Subcutaneous adipose tissue (tissue), 4 donors: ENCODE results near the gene KIF26A. TPM values are rescaled to one million over a fixed set of nuclear protein-coding genes. Genes with fewer than 3 reads are reported as not detected.

Source experiments
- total RNA-seq, 4 donors: library from RNA; depleted of rRNA; stranded (reverse); fragments of >200 nt; gene quantifications; one replicate each; pipeline ENCODE4 v1.1.0, GENCODE V29; 2016
- TF ChIP-seq, protein P1 (sequence below): fragments of 450-650 bp; IDR thresholded peaks from one replicate; pipeline ENCODE4 v1.5.1; 2016; ENCODE audit warnings: low read depth, mild to moderate bottlenecking, control low read depth, antibody characterized with exemption, moderate library complexity

KIF26A gene
- total RNA-seq, result 1 to 10 TPM in 2 of 4 donors, under 1 TPM in 2; 0.51 to 9.8 (median 0.88) TPM

DNA sequence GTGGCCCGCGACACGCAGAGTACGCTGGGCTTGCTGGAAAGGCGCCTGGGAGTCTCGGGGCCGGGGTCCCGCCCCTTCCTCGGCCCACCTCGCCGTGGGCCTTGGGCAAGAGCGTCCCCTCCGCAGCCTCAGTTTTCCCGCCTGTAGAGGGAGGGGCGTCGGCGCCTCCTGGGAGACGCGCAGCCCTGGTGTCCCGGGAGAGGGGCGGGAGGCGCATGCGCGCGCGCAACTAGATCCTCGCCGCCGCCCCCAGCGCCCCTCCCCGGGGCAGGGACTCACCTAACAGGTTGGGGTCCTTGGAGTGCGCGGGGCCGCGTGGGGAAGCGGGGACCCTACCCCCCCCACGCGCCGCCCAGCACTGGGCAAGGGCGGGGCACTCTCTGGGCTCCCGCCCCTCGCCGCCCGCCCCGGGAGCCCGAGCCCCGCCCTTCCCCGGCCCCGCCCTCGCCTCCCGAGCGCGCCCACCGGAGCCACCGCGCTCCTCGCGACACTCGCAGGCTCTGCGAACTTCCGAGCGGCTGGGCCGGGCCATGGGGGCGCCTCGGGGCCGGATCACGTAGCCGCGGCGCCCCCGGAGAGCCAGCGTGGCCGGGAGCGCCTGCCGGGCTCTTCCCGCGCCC lies at the start of gene KIF26A:
Gene KIF26A, plus strand, starts transcription at position 490 of the 620 bp plus-strand sequence. CDS start 136 bp downstream, outside the sequence.
- TF ChIP-seq, protein P1, sequence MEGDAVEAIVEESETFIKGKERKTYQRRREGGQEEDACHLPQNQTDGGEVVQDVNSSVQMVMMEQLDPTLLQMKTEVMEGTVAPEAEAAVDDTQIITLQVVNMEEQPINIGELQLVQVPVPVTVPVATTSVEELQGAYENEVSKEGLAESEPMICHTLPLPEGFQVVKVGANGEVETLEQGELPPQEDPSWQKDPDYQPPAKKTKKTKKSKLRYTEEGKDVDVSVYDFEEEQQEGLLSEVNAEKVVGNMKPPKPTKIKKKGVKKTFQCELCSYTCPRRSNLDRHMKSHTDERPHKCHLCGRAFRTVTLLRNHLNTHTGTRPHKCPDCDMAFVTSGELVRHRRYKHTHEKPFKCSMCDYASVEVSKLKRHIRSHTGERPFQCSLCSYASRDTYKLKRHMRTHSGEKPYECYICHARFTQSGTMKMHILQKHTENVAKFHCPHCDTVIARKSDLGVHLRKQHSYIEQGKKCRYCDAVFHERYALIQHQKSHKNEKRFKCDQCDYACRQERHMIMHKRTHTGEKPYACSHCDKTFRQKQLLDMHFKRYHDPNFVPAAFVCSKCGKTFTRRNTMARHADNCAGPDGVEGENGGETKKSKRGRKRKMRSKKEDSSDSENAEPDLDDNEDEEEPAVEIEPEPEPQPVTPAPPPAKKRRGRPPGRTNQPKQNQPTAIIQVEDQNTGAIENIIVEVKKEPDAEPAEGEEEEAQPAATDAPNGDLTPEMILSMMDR, result no peak

DNA sequence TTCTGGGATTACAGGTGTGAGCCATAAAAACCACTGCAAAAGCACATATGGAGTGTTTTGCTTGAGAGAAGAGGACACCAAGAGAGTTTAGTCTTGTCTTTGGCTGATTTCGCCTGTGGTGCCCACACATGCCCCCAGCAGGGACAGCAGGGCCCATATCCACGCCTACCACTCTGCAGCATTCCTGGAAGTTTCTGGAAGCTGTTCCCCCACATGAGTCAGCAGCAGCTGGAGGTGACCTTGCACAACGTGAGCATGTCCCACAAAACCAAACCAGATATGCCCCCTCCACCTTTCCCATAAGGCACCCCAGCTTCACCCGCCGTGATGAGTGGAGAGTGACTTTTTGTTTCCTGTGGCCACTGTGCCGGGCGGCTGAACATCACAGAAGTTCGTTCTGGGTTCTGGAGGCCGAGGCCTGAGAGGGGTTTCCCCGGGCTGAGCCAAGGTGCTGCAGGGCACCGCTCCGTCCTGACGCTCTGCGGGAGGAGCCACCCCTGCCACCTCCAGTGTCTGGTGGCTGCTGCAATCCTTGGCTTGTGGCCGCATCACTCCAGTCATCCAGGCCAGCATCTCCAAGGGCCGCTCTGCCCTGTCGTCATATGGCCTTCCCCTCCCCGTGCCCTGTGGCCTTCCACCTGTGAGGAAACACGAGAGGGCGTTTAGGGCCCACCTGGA lies 48.2 kb upstream of the KIF26A start:
- TF ChIP-seq, protein P1, result no peak

DNA sequence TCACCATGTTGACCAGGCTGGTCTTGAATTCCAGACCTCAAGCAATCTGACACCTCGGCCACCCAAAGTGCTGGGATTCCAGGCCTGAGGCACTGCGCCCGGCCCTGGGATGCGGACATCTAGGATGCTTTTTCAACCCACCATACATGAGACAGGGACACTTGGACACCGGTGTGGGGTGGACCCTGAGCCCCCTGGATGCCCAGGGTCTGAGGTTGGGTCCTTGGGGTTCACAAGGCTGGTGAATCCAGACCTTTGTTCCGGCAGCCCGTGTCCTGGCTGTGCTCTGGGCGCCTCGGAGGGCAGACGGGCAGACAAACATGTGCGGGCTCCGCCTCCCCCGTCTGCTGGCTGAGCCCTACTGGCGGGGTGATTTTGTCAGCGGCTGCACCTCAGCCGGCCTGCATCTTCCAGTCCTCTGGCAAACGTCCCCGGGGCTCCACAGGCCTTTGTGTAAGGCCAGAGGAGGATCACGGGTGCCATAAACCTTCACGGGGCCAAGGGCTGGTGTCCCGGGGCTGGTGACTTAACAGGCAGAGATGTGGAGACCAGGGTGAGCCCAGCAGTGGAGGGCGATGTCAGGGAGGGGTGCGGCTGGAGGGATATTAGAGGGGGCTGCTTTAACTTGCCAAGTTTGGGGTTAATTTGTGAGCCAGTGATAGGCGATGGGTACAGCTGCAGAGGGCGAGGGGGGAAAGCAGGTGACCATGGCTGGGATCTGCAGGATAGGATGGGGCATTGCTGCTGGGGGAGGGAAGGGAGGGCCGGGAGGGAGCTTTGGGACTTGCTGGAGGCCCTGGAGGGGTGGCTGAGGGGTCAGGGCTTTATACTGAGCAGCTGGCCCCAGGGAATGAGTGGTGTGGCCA lies 47.1 kb upstream of the KIF26A start:
- TF ChIP-seq, protein P1, result no peak

DNA sequence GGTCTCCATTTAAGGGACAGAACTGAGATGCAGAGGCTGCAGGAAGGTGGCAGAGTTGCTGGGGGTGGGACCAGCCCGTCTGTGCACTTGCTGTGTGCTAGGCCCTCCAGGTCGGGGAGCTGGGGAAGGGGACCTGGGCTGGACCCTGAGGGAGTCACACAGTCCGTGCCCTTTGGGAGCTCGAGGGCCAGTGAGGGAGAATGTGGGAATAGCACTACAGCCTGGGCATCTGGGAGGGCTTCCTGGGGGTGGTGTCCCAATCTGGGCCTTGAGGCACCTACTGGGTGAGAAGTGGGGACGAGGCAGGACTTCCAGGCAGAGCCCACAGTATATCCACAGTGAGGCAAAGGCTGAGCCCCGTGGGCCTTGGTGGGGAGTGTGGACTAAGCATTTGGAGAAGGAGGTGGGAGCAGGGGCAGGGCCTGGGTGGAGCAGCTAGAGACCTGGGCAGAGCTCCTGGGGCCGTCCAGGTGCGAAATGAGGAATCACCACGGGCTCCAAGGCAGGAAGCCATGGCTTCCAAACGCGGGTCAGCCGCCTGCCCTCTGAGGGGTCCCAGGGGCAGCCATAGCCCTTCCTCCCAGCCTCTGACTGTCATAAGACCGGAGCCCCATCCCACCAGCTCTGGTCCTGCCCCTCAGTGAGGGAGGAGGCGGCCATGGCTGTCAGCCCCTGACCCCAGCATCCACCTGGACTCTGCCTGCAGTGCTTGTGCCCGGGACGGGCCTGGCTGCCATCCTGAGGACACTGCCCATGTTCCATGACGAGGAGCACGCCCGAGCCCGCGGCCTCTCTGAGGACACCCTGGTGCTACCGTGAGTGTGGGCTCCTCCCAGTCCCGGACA lies 46.2 kb upstream of the KIF26A start:
- TF ChIP-seq, protein P1, result no peak

DNA sequence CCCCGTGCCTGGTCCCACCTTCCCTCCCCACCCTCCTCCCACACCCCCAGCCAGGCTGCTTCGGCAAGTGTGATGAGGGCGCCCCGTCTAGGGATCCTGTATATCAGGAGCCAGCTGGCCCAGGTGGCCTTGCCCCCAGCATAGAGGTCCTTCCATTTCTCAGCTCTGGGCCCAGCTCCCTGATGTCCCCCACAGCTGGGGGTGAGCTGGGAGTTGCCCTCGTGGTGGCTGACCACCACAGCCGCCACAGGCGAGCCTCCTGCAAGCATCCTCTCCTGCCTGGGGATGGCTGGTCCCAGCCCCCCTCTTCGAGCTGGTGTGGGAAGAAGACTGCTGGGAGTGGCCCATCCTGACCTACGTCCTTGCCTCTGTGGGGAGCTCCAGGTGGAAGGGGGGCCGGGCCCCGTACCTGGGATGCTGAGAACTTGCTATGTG lies 45.4 kb upstream of the KIF26A start:
- TF ChIP-seq, protein P1, result no peak

DNA sequence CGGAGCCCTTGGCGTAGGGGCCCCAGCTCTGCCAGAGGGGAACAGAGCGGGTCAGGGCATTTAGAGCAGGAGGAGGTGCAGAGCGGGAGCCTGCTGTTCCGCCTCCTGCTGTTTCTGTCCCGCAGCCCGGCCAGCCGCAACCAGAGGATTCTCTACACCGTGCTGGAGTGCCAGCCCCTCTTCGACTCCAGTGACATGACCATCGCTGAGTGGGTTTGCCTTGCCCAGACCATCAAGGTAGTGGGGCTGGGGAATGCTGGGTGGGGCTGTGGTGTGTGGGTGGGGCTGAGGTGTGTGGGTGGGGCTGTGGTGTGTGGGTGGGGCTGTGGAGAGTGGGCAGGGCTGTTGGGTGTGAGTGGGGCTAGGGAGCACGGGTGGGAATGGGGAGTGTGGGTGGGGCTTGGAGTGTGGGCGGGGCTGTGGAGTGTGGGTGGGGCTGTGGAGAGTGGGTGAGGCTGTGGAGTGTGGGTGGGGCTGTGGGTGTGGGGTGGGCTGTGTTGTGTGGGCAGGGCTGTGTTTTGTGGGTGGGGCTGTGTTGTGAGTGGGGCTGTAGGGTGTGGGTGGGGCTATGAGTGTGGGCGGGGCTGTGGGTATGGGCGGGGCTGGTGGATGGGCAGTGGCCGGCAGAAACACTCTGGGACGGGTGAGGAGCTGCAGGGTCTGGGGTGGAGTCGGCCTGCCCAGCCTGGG lies 44.9 kb upstream of the KIF26A start:
- TF ChIP-seq, protein P1, result no peak
